Activated naive CD4-positive, alpha-beta T cell treated with Interleukin-2 at 50 U/mL for 16 hours (primary cell): ENCODE measurements around the gene SLC35E2B.
A peak's percentile ranks its signal among the peaks of the same experiment; 100 is the strongest.
"Not testable (repeated sequence)": the region's sequence is repeated elsewhere in the genome, so short reads cannot be mapped to it uniquely, and the experiment has no call there.

Source experiments
- DNase-seq: peaks from one replicate; pipeline ENCODE4 v3.0.0-alpha.2; 2020

The SLC35E2B gene

DNA sequence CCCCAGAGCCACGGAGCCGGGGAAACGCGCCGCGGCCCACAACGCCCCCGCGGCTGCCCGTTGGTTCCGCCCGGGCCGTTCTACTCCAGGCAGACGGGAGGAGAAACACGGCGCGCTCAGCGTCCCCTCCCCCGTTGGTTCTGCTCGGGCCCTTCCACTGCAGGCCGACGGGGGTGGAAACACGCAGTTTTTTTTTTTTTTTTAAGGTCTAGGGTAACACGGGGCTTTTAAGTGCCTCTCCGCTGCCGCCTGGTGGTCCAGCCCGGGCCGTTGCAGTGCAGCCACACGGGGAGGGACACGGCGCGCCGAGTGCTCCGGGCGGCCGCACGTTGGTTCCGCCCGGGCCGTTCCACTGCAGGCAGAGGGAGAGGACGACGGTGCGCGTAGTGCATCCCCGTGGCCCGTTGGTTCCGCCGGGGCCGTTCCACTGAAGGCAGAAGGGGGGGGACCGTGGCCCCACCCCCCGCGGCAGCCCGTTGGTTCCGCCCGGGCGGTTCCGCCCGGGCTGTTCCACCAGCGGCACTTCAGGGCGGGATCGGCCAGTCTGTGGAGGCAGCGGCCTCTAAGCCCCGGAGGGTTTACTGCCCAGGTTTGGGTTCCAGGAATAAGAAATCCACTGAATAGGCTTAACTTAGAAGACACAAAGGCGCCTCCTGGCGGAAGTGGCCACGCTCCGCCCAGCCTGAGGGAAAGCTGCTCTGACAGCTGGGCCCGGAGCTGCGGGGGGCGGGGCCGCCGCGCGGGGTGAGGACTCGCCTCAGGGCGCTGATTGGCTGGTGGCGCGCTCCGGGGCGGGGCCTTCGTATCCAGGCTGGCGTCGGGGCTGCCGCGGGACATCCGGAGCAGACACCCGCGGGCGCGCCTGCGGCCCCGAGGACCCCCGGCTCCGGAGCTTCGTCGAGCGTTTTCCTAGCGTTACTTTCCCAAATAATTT, at the start of gene SLC35E2B:
TSS of gene SLC35E2B (minus strand) at position 82 of the 934 bp plus-strand sequence. CDS start 16,096 bp downstream, outside the sequence.
- peak; percentile 83 for DNase-seq

GRCh38 chr1:1741013-1741412, 48.4 kb upstream of the SLC35E2B start:
- DNase-seq = not testable (repeated sequence)

DNA sequence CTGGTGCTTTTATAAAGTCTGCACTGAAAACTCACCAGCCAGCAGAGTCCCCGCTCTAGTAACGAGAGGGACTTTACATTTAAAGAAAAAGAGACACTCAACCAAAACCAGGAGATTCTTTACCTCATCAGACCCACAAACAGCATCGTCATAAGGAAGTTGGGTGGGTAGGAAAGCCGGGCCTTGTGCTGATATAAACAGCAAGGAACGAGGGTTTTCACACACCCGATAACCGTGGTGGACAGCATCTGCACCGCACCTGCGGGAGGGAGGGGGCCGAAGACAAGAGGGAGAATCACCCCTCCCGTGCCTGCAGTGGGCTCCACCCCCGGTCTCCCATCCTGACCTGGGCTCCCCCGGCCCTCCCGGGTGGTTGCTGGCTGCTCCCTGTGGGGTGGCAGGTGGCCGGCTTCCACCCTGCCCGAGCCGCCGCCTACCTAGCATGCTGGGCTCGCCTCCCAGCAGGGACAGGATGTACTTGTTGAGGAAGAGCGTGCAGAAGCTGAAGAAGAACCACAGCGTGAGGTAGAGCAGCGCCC, 46.3 kb upstream of the SLC35E2B start:
- DNase-seq = not testable (repeated sequence)

DNA sequence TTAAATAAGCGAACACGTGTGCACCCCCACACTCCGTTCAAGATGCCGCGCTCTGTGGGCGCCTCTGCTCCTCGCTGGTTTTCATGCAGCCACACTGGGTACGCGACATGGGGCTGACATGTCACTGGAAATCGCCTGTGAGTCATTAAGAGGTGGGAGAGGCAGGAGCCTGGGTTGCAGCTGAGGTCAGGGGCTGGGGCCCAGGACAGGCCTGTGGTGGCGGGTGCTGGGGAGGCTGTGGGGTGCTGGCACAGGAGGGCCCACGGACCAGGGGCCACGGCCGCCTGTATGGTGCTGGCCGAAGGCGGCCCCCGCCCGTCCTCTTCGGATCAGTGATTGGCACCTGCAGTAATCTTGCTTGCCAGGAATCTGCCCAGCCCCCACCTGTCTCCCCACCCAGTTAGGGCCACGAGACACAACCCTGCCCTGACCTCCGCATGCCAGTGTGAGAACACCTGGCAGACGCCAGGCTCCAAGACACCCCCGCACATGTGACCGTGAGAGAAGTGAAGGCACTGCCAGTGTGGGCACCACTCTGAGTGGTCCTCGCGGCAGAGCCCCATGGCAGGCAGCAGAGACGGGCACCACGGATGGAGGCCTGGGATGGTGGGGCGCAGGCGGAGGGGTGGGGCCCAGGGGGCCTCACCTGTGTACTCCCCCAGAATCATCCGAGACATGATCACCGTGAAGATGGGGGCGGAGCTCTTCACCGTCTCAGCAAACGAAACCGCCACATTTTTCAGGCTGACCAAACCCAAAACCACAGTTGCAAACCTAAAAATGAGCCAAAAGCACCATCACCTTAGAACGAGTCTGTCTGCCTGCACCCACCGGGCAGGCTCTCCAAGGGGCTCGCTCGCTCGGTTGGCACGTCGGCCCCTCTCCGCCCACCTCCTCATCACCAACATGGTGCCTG, 45.3 kb upstream of the SLC35E2B start:
- not testable (repeated sequence) for DNase-seq

- no peak for DNase-seq
These were observed 39.8 kb upstream of the SLC35E2B start for GRCh38 chr1:1732381-1732780.

- DNase-seq = no peak
These were observed 38.3 kb upstream of the SLC35E2B start for GRCh38 chr1:1730870-1731269.

DNA sequence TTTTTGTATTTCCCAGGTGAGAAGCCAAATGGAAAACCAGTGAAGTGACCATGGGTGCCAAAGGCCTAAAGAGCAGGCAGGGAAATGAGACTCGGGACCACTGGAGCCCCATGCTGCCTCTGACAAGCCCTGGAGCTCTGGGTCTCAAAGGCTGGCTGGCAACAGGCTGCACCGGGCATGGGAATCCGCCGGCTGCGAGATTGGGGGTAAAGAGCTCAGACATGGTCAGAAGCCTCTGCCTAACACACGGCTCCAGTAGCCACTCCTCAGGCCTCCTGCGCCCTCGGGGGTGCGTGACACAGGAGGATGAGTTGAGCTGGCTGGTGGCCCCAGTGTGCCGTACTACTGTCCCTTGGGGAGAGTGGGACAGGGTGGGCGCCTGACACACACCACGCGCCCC, 37.6 kb upstream of the SLC35E2B start:
- DNase-seq = not testable (repeated sequence)

DNA sequence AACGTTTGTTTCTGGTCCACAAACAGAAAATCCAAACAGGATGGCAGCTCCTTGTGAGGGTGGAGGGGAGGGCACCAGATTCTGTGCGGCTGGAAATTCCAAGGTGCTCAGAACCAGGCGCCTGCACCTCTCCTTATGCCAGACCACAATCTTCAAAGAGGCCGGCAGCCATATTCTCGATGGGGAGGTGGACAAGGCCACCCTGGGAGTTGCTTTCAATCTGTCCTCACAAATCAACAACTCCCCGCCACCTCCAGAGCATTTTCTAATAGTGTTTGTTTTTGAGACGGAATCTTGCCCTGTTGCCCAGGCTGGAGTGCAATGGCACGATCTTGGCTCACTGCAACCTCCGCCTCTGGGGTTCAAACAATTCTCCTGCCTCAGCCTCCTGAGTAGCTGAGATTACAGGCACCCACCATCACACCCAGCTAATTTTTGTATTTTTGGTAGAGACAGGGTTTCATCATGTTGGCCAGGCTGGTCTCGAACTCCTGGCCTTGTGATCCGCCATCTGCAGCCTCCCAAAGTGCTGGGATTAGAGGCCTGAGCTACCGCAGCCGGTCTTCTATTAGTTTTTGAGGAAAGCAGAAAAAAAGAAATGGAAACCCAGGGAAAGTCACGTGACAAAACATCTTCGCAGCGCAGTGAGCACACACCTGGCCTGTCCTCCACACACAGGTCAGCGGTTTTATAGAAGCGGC, 36.7 kb upstream of the SLC35E2B start:
- DNase-seq = not testable (repeated sequence)

DNA sequence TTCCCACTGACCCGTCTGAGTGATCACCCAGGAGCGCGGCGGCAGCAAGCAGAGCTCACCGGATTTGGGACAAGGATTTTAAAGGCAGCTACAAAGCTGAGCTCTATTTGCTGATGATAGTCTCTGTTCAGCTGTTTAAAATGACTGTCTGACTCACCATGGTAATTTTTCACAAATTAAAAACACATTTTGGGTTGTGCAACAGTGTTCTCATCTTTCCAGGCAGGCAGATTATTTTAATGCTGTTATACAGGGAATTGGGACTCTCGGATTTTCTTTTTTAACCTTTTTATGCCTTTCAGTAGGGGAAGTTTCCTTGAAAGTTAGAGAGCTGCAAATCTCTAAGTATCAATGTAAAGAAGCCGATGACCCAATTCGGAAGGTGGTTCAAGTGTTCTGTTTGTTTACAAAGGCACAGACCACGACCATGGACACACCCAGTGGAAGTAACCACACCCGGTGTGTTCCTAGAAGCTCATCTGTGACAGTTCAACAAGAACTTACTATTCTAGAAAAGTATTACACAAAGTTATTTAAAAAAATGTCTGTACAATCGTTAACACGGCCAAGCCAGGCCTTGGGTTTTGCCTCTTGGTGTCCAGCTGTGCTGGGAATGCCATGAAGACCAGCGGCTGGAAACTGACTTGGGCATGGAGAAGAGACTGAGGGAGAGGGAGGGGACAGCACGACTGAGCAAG, 35.9 kb upstream of the SLC35E2B start:
- DNase-seq = peak; percentile 24

DNA sequence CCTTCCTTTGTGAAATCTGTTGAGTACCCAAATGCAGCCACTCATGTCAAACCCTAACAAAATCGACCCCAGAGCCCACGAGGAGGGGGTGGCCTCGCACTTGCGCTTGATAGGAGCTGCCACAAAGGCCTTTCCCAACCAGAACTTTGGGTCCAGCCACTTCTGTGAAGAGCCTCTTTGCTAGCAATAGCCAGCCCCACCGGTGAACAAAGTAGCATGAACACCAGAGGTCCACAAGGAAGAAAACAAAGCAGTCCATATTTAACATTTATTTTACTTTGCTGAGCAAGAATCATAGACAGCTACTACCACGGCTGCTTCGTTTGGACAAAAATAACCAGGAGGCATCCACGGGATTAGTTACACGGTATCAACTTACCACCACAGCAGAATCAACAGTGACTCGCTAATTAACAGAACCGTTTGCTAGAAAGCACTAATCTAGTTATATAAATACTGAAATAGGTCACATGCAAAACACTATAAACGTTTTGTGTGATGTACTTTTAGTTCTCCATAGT, 34.6 kb upstream of the SLC35E2B start:
- DNase-seq = not testable (repeated sequence)

DNA sequence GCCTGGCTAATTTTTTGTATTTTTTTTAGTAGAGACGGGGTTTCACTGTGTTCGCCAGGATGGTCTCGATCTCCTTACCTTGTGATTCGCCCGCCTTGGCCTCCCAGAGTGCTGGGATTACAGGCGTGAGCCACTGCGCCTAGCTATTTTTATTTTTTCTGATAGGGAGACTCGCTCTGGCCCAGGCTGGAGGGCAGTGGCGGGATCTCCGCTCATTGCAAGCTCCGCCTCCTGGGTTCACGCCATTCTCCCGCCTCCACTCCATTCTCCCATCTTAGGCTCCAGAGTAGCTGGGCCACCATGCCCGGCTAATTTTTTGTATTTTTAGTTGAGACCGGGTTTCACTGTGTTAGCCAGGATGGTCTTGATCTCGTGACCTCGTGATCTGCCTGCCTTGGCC, 33.5 kb upstream of the SLC35E2B start:
- DNase-seq = not testable (repeated sequence)

DNA sequence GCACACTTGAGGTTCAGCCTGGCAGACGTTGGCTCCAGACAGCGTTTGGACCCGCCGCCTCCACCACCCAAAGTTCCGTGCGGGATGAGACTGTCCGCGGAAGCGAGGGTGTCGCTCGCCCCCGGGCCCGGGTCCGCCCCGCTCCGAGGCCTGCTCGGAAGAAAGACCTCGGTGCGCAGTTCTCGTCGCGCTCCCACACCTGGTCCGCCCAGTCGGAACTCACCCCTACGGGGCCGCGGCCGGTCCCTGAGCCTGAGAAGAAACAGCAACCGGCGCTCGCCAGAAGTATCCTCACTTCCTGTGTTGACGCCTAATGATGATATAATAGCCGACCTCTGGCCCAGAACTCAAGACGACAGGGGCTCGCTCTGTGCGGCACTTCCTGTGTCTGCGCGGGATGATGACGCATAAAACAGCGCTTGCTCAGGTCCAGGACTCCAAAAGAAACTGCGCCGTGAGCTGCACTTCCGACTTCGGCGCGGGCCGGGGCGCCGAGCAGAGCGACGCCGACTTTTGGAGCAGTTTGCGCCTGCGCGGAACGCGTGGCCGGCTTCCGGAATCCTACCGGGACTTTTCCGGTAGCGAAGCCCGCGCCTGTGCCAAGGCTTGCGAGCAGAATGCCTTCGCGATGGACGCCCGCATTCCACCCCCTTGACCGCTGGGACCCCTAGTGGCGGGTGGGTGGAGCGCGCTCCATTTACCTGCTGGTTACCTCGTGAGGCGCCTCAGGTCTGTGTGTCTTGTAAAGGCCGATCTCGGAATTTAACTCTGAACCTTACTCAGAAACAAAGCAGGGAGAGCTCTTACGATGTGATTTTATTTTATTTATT, 31.7 kb upstream of the SLC35E2B start, which contains the start of gene CDK11A:
TSS of gene CDK11A (minus strand) at position 323 of the 830 bp plus-strand sequence. CDS start 1,539 bp downstream, outside the sequence.
- DNase-seq = peak; percentile 93

- no peak for DNase-seq
These were observed 28.6 kb upstream of the SLC35E2B start for GRCh38 chr1:1721201-1721600.

- DNase-seq = not testable (repeated sequence)
These were observed 22.7 kb upstream of the SLC35E2B start for GRCh38 chr1:1715109-1715883.

GRCh38 chr1:1707897-1708296, 15.3 kb upstream of the SLC35E2B start:
- not testable (repeated sequence) for DNase-seq

GRCh38 chr1:1707241-1707640, 14.6 kb upstream of the SLC35E2B start:
- not testable (repeated sequence) for DNase-seq

DNA sequence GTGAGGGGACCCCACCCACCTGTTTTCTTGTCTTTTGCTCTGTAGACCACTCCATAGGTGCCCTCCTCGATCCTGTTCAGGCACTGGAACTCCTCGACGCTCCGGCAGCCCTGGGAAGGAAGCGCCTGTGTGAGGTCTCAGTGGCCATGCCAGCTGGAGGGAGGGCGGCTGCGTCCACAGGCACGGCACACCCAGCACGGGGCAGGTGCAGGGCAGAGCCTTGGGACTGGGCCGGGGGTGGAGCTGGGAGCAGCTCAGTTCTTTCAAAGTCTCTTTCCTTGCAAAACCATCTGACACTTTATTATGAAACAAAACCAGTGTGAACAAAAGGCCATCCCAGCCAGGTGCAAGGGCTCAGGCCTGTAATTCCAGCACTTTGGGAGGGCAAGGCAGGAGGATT, 13.0 kb upstream of the SLC35E2B start:
- not testable (repeated sequence) for DNase-seq

- not testable (repeated sequence) for DNase-seq
These were observed 11.8 kb upstream of the SLC35E2B start for GRCh38 chr1:1704284-1704957.

GRCh38 chr1:1703796-1704195, 11.2 kb upstream of the SLC35E2B start:
- no peak for DNase-seq
